Stimulated activated memory B cell treated with anti-CD40 and anti-IgM and Interleukin-4, amounts not matched to agents 10 μg/mL and 1 μg/mL and 100 μg/mL, for 72 hours (primary cell): ENCODE results near the gene ARHGAP25.

Experiments
- ATAC-seq: fragments of 150-1000 bp; cut with Tn5 transposase; 2 replicates; pipeline ENCODE4 v1.10.0; 2021
- H3K27ac Mint-ChIP-seq: one replicate; pipeline ENCODE4 v1.8.0; 2022; ENCODE audit warnings: mild to moderate bottlenecking, mixed read lengths
- H3K27me3 Mint-ChIP-seq: one replicate; pipeline ENCODE4 v1.8.0; 2022; ENCODE audit warnings: mixed read lengths
- H3K36me3 Mint-ChIP-seq: one replicate; pipeline ENCODE4 v1.8.0; 2022; ENCODE audit warnings: mixed read lengths
- H3K4me1 Mint-ChIP-seq: one replicate; pipeline ENCODE4 v1.8.0; 2022; ENCODE audit warnings: mixed read lengths
- H3K4me3 Mint-ChIP-seq: one replicate; pipeline ENCODE4 v1.8.0; 2022; ENCODE audit warnings: mild to moderate bottlenecking, moderate library complexity, mixed read lengths
- H3K9me3 Mint-ChIP-seq: one replicate; pipeline ENCODE4 v1.8.0; 2022; ENCODE audit warnings: mixed read lengths

Gene ARHGAP25

DNA sequence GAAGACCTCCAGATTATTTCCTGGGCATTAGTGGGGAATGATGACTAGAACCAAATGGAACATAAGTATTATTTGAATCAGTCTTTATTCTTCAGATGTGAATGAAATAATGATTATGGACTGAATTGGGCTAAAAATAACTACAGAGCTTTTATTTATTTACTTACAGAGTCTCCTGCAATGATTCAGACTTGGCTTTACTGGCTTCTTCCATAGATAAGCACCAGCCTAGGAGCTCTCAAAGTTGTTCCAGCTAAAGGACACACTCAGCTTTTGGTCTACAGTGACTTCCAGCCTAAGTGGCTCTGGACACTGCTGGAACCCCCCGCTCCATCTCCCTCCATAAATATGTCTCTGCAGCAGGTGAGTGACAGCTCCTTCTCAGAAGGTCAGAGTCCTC is 24.3 kb upstream of the ARHGAP25 start:
- peaks cover 4% of the 10 kb centered on the region for H3K9me3 Mint-ChIP-seq
- peaks cover 36% of the 10 kb centered on the region for H3K4me1 Mint-ChIP-seq
- H3K27me3 Mint-ChIP-seq, result no peaks in the 10 kb centered on the region
- ATAC-seq, result no peak
- no peaks in the 10 kb centered on the region for H3K36me3 Mint-ChIP-seq
- H3K4me3 Mint-ChIP-seq, result no peak overlapping the region
- H3K27ac Mint-ChIP-seq, result peak overlapping the region; percentile 65

DNA sequence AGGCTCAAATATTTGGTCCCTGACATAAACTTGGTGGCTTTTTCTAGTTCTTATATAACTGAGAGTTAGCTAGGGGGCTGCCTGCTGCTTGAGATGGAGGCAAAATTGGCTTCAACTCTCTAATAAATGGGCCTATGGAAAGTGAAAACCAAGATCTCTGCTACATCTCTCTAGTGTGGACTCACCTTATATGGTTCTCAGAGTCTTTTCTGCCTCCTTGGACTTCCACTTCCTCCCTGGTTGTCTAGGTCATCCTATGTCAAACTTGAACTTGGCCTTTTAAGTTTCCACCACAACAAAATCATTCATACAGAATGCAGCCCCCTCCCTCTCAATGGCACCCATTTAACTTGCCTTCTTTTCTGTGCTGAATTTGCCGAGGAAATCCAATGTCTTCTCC is 23.9 kb upstream of the ARHGAP25 start:
- H3K27me3 Mint-ChIP-seq, result no peaks in the 10 kb centered on the region
- H3K27ac Mint-ChIP-seq, result peak overlapping the region; percentile 65
- no peak overlapping the region for H3K4me3 Mint-ChIP-seq
- H3K9me3 Mint-ChIP-seq, result peaks cover 4% of the 10 kb centered on the region
- peak; percentile 66 for ATAC-seq
- no peaks in the 10 kb centered on the region for H3K36me3 Mint-ChIP-seq
- H3K4me1 Mint-ChIP-seq, result peaks cover 41% of the 10 kb centered on the region

DNA sequence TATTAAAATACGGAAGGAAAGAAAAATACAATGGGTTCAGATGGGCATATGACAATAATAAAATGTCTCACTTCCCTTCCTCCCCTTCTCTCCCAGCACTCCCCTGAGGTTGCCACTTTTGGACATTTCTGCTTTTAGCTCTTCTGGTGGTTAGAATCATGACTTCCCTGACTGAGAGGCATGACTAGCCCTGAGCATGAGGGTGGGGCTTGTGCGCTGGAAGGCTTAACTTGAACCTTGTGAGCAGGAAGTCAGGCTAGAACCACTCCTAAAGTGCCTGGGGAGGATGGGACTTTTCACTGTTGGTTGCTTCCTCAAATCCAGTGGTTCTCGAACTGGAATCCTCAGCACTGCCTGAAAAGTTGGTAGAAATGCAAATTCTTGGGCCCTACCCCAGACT is 19.7 kb upstream of the ARHGAP25 start:
- peak; percentile 95 for ATAC-seq
- Mint-ChIP-seq H3K27ac (peak overlapping the region; percentile 80), H3K36me3 (no peaks in the 10 kb centered on the region), H3K4me1 (peaks cover 77% of the 10 kb centered on the region), H3K9me3 (no peaks in the 10 kb centered on the region), H3K4me3 (peak overlapping the region; percentile 3), H3K27me3 (no peaks in the 10 kb centered on the region)

DNA sequence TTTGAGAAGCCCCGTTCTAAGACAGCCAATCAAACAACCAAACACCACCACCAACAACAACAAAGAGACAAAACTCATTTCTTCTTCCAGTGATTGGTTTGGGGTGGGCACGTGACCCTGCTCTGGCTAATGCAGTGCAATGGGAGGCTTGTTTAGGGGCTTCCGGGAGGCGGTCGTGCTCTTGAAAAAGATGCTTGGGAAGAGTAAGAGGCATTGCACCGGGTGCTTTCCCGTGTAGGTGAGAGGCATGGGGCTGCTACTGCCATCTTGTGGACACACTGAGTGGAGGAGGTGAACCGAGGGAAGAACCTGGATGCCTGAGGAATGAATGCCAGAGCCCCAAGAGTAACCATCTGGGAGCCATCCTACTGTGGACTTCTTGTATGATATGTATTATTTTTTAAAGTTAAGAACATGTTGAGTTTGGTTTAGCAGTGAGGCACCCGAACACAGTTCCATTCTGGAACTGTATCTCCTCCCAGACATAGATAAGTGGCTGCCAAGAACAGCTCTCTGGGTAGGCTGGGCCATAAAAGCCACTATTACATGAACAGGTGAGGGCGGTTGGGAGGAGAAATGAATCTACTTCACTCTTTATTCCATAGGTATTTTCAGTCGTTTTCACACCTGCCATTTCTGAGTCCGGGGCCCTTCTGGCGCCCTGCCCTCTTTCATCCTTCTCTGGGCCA is 19.1 kb upstream of the ARHGAP25 start:
- peak overlapping the region; percentile 3 for H3K4me3 Mint-ChIP-seq
- H3K36me3 Mint-ChIP-seq, result no peaks in the 10 kb centered on the region
- H3K27me3 Mint-ChIP-seq, result no peaks in the 10 kb centered on the region
- peak; percentile 70 for ATAC-seq
- H3K9me3 Mint-ChIP-seq, result no peaks in the 10 kb centered on the region
- peak overlapping the region; percentile 80 for H3K27ac Mint-ChIP-seq
- peaks cover 82% of the 10 kb centered on the region for H3K4me1 Mint-ChIP-seq

DNA sequence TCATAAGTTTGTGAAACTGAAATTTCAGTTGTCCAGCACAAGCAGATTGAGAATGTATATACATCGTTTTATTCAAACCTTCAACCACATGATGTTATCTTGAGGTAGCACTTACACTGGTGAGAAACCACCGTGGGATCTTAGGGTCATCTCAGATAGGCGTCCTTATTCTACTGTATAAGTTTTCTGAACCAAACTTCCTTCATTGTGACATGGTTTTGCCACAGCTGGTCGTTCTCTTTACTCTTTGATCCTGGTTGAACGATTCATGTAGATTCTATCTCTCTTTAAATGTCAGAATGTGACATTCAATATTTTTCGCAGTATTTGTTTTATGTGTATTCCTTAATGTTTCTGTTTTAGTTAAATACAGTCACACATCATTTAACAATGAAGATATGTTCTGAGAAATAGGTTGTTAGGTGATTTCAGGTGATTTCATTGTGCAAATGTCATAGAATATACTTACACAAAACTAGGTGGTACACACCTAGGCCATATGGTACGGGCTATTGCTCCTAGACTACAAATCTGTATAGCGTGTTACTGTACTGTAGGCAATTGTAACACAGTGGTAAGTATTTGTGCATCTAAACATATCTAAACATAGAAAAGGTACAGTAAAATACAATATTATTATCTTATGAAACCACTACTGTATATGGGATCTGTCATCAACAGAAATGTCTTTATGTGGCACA is 17.9 kb upstream of the ARHGAP25 start:
- no peak overlapping the region for H3K4me3 Mint-ChIP-seq
- H3K36me3 Mint-ChIP-seq, result no peaks in the 10 kb centered on the region
- no peak for ATAC-seq
- H3K4me1 Mint-ChIP-seq, result peaks cover 86% of the 10 kb centered on the region
- no peaks in the 10 kb centered on the region for H3K9me3 Mint-ChIP-seq
- no peaks in the 10 kb centered on the region for H3K27me3 Mint-ChIP-seq
- peak overlapping the region; percentile 80 for H3K27ac Mint-ChIP-seq

DNA sequence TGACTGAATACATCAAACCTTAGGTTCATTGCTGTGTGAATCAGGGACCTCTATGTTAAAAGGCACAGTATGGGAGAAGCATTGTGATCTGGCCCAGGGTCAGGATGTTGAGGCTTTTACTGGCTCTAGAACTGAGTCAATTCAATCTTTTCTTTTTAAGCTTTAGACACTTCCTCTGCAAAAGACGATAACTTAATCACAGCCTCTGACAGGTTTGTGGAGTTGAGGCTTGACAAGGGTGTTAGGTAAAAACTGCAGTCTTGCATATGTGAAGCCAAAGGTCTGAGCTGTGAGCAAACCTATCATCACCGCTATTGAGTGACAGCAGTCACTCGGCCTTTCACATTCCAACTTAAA is 17.3 kb upstream of the ARHGAP25 start:
- peak overlapping the region; percentile 80 for H3K27ac Mint-ChIP-seq
- peaks cover 92% of the 10 kb centered on the region for H3K4me1 Mint-ChIP-seq
- H3K36me3 Mint-ChIP-seq, result no peaks in the 10 kb centered on the region
- no peak overlapping the region for H3K4me3 Mint-ChIP-seq
- H3K9me3 Mint-ChIP-seq, result no peaks in the 10 kb centered on the region
- H3K27me3 Mint-ChIP-seq, result no peaks in the 10 kb centered on the region
- ATAC-seq, result peak; percentile 39

DNA sequence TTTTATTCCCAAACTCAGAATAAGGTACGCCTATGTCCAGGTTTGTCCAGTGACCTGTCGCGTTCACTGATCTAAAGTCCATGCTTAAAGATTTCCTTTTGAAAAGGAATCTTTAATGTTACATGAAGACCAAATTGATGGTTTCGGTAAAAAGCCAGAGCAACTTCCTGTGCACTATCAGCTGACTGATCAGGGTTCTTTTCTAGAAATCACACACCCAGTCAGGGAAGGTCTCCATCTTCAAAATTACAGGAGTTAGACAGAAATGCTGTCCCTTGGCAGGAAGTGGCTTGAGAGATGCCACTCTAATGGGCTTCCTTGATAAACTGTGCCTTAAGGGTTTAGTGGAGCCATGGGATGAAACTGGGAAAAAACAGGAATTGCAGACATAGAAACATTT is 14.7 kb upstream of the ARHGAP25 start:
- Mint-ChIP-seq H3K9me3 (no peaks in the 10 kb centered on the region), H3K27me3 (no peaks in the 10 kb centered on the region), H3K27ac (peak overlapping the region; percentile 93), H3K4me3 (no peak overlapping the region), H3K4me1 (peaks cover 93% of the 10 kb centered on the region), H3K36me3 (no peaks in the 10 kb centered on the region)
- ATAC-seq, result no peak

DNA sequence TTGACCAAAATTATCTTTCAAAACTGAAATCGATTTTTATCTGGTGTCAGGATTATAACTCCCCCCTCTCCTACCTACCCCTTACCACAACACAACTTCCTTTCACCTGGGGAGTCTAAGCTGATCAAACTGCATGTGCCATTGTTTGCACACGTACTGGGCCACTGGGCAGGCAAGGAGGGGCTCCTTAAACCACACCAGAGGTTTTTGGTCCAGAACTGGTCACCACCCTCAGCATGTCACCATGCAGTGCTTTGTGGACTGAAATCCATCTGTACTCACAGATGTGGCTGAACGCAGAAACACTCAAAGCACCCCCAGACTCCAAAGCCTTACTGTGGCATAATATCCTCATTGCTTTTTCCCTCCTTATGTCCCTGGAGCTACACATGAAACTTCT is 13.9 kb upstream of the ARHGAP25 start:
- H3K4me3 Mint-ChIP-seq, result no peak overlapping the region
- H3K4me1 Mint-ChIP-seq, result peaks cover 90% of the 10 kb centered on the region
- ATAC-seq, result no peak
- H3K27me3 Mint-ChIP-seq, result no peaks in the 10 kb centered on the region
- H3K9me3 Mint-ChIP-seq, result no peaks in the 10 kb centered on the region
- H3K27ac Mint-ChIP-seq, result peak overlapping the region; percentile 93
- no peaks in the 10 kb centered on the region for H3K36me3 Mint-ChIP-seq

DNA sequence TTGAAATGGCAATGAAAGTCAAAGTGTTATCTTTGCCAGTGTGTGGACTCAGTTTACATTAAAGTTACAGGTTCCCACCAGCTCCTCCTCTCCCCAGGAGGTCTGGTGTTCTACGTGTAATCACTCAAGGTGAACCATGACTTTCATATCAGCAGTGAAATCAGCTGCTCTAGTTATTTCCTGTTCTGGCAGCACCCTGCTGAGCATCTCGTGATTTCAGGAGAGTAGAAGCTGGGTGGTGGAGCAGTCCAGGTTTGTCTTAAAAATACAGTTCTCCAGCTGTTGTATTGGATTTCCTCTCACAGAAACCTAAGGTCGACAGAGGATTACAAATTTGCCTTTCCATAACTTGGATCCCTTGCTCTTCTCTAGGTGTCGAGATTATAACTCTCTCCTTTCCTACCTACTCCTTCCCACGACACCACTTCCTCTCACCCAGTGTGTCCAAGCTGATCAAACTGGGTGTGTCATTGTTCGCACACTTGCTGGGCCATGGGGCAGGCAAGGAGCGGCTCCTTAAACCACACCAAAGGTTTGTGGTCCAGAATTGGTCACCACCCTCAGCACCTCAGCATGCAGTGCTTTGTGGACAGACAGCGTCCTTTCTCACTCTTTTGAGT is 13.0 kb upstream of the ARHGAP25 start:
- Mint-ChIP-seq H3K4me1 (peaks cover 90% of the 10 kb centered on the region), H3K27me3 (no peaks in the 10 kb centered on the region), H3K27ac (peak overlapping the region; percentile 93), H3K36me3 (no peaks in the 10 kb centered on the region), H3K4me3 (peak overlapping the region; percentile 57), H3K9me3 (no peaks in the 10 kb centered on the region)
- ATAC-seq, result peak; percentile 85

DNA sequence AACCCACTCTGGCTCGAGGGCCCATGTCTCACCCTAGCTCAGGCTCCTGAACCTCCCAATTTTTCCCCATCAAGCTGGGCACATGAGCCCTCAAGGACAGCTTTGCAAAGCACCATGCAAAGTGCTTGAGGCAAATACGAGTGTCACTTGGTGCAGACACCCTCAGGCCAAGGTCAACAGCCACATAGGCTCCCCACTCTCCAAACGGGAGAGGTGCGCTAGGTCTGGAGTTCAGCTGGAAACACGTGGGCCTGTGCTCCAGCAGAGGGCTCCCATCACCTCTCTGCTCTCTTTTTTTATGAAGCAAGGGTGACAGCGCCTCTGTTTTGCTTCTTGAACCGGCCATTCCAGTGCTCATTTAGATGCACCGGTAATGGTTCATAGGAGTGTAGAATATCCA is 11.9 kb upstream of the ARHGAP25 start:
- Mint-ChIP-seq H3K4me3 (no peak overlapping the region), H3K9me3 (no peaks in the 10 kb centered on the region), H3K27me3 (no peaks in the 10 kb centered on the region), H3K4me1 (peaks cover 90% of the 10 kb centered on the region), H3K36me3 (no peaks in the 10 kb centered on the region), H3K27ac (peak overlapping the region; percentile 93)
- ATAC-seq, result no peak

DNA sequence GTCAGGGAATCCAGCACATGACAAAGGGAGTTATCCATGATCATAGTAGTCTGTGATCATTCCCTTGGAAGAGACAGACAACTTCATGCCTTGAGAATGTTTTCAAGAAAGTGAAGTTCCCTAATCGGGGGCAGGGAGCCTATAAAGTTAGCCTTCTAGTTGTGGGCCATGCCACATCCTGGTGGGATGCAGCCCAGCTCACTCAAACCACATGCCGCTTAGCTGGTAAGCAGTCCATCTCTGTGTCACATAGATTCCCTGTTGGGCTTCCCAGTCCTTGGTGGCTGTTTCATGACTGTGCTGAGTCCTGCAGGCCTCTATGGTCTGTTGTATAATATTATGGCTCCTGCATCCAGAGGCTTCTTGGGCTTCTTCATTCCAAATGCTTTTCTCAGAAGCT is 11.4 kb upstream of the ARHGAP25 start:
- H3K4me3 Mint-ChIP-seq, result no peak overlapping the region
- H3K27ac Mint-ChIP-seq, result peak overlapping the region; percentile 93
- H3K36me3 Mint-ChIP-seq, result no peaks in the 10 kb centered on the region
- H3K9me3 Mint-ChIP-seq, result no peaks in the 10 kb centered on the region
- peaks cover 94% of the 10 kb centered on the region for H3K4me1 Mint-ChIP-seq
- no peaks in the 10 kb centered on the region for H3K27me3 Mint-ChIP-seq
- ATAC-seq, result no peak

DNA sequence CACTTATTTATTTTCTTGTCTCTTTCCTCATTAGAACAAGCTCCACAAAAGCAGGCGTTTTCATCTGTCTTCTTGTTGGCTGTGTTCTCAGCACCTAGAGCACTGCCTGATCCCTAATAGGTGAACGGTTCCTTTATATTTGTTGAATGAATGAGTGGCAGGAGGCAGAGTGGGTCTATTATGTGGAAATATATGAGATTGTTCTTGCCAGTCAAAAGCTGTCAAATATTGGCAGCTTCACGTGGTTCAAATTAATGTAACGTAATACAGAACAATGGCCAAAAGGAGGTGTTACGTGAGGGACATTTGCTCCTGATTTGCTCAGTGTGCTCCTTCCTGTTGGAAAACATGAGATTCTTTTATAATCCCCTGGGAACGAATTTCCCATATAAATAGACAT is 8.5 kb upstream of the ARHGAP25 start:
- no peaks in the 10 kb centered on the region for H3K36me3 Mint-ChIP-seq
- no peak for ATAC-seq
- no peaks in the 10 kb centered on the region for H3K27me3 Mint-ChIP-seq
- H3K27ac Mint-ChIP-seq, result peak overlapping the region; percentile 89
- H3K4me1 Mint-ChIP-seq, result peaks cover 71% of the 10 kb centered on the region
- H3K9me3 Mint-ChIP-seq, result no peaks in the 10 kb centered on the region
- H3K4me3 Mint-ChIP-seq, result no peak overlapping the region

DNA sequence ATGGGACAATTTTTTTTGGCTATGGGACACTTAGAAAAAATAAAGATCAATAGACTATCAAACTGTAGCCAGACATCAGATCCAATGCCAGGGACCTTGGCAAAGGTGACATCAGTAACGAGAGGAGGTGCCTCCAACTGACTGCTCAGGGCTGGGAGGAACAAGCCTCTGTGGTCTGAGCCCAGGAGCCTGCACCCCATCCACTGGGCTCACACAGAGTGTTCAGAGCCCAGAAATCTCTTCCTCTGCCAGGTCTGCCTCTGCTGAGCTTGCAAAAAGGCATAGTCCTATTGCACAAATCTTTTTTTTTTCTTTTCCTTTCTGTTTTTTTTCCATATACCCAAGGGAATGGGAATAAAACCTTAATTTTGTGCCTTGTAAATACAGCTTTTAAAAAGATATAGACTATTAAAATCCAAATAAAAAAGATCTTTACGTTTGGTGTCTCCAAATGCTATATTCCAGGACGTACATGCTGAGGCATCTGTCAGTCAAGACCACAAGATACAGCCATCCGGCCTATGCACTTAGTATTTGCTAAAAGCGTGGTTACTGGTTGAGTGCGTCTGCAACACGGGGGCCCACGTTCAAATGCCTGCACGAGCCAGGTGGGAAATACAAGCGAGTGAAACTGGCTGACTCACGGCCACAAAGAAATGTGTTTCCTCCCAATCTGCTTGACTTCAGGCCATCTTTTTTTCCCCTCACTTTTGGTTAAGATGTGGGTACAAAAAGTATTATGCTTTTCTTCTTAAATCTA is 7.8 kb upstream of the ARHGAP25 start:
- no peaks in the 10 kb centered on the region for H3K36me3 Mint-ChIP-seq
- H3K27ac Mint-ChIP-seq, result peak overlapping the region; percentile 89
- no peaks in the 10 kb centered on the region for H3K9me3 Mint-ChIP-seq
- peak overlapping the region; percentile 19 for H3K4me3 Mint-ChIP-seq
- H3K27me3 Mint-ChIP-seq, result no peaks in the 10 kb centered on the region
- peaks cover 71% of the 10 kb centered on the region for H3K4me1 Mint-ChIP-seq
- peak; percentile 97 for ATAC-seq

DNA sequence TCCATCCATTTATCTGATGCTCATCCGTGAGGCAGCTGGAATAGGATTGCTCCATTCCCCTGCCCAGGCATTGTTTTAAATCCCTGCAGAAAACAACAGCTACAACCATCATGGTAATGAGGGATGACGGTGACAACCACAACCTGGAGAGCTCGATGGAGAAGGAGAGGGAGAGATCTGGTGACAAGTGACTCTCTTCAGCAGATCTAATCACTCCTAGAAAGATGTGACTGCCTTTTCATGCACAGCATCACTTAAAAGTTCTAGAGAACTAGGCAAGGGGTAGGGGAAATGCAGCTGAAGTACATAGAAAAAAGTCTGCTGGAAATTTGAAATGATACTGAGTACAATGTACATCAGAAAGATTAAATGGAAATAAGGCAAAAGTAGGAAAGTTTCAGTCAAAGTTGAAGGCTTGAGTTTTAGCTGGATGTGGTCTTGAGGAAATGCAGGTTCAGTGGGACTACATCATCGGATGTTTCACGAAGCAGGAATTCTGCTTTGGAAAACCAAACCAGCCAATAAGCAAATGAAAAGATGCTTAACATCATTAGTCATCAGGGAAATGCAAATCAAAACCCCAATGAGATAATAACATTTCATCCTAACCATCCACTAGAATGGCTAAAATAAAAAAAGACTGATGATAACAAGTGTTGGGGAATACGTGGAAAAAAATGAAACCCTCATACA is 6.8 kb upstream of the ARHGAP25 start:
- peak overlapping the region; percentile 6 for H3K4me3 Mint-ChIP-seq
- H3K4me1 Mint-ChIP-seq, result peaks cover 66% of the 10 kb centered on the region
- no peaks in the 10 kb centered on the region for H3K36me3 Mint-ChIP-seq
- no peaks in the 10 kb centered on the region for H3K27me3 Mint-ChIP-seq
- no peaks in the 10 kb centered on the region for H3K9me3 Mint-ChIP-seq
- H3K27ac Mint-ChIP-seq, result peak overlapping the region; percentile 89
- ATAC-seq, result no peak

DNA sequence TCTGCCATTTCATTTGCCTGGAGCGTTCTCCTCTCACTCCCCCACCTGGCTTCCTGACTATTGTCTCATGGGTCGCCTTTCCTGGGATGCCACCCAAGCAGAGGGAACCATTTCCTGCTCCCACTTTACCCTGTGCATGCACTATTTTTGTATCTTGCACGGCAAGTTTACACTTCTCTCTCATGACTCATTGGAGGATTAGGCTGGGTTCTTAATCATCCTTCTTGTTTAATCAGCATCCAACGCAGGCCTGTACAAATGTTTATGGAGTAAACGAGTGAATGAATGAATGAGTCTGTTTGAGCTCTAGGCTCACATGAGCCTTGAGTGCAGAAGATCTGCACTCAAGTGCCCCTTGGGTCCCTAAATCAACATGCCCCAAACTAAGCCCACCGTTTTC is 3.8 kb upstream of the ARHGAP25 start:
- Mint-ChIP-seq H3K9me3 (no peaks in the 10 kb centered on the region), H3K4me1 (peaks cover 40% of the 10 kb centered on the region), H3K36me3 (no peaks in the 10 kb centered on the region), H3K27ac (no peak overlapping the region), H3K4me3 (no peak overlapping the region), H3K27me3 (no peaks in the 10 kb centered on the region)
- no peak for ATAC-seq
